K562 (cell line): ENCODE data around the gene SLC38A10. TPM values are rescaled to one million over a fixed set of nuclear protein-coding genes. Genes with fewer than 3 reads are reported as not detected.

Experiments
- ATAC-seq: fragments of 200-7000 bp; cut with Tn5 transposase; 3 replicates; pipeline ENCODE4 v1.9.1; 2020; ENCODE audit warnings: moderate library complexity
- BruUV-seq: library from RNA; stranded (reverse); fragments of 400-500 nt; replicated peaks from 2 replicates; lab custom pipeline; 2021; lab: Mats Ljungman, UMichigan
- CTCF ChIA-PET: fragments of 300-600 bp; formaldehyde crosslinking; extraction: SDS; loops from one replicate; lab custom pipeline; 2021; ENCODE audit warnings: low intra/inter-chr PET ratio; lab: Yijun Ruan, JAX
- POLR2A ChIA-PET: fragments of 300-600, 350-650 bp; sonication (Branson Sonifier 250); formaldehyde crosslinking; extraction: SDS; loops from one replicate; lab custom pipeline; 2021; ENCODE audit warnings: antibody characterized with exemption, inconsistent platforms; lab: Yijun Ruan, JAX
- DNase-seq, 4 experiments: peaks; one replicate each; pipeline versions ENCODE4 v3.0.0 to v3.0.0-alpha.2; 2011 to 2018; ENCODE audit warnings: low spot score in 3 of 4, mixed read lengths in 3 of 4; ENCODE audit errors: extremely low read depth in 1 of 4
- FAIRE-seq: peaks from 2 replicates; lab custom pipeline; 2011; peaks lifted over from hg19 to GRCh38; lab: Jason Lieb, UNC
- H2AFZ ChIP-seq: 2 replicates; pipeline ENCODE4 v1.6.0; 2011; ENCODE audit warnings: low read depth, low read length, control low read depth, inconsistent platforms
- H3K27ac ChIP-seq: fragments of 200-600 bp; 3 replicates; pipeline ENCODE4 v1.8.0; 2011; ENCODE audit warnings: low read depth, mild to moderate bottlenecking, control low read depth, inconsistent platforms, low read length, moderate library complexity, mixed read lengths; ENCODE audit errors: extremely low read depth
- H3K27me3 ChIP-seq, 2 experiments: fragments of 300-600 bp in 1 of 2; 2 replicates in 1 of 2; 3 replicates in 1 of 2; pipeline versions ENCODE4 v1.6.0 to v1.8.0; 2011; ENCODE audit warnings: inconsistent platforms in 2 of 2, low read length in 2 of 2, mild to moderate bottlenecking in 1 of 2, mixed read lengths in 1 of 2, moderate library complexity in 1 of 2; ENCODE audit not compliant: control insufficient read depth in 2 of 2, insufficient read depth in 2 of 2
- H3K36me3 ChIP-seq: fragments of 300-600 bp; 3 replicates; pipeline ENCODE4 v1.8.0; 2011; ENCODE audit warnings: mild to moderate bottlenecking, low read length, inconsistent platforms; ENCODE audit not compliant: control insufficient read depth, insufficient read depth
- H3K4me1 ChIP-seq, 2 experiments: fragments of 200-600 bp in 1 of 2; replicated peaks in 1 of 2; 2 replicates in 1 of 2; 3 replicates in 1 of 2; pipeline versions ENCODE4 v1.5.1 to v1.8.0; 2011; ENCODE audit warnings: inconsistent platforms in 2 of 2, low read length in 2 of 2, mild to moderate bottlenecking in 1 of 2, mixed read lengths in 1 of 2, moderate library complexity in 1 of 2; ENCODE audit not compliant: control insufficient read depth in 2 of 2, insufficient read depth in 2 of 2
- H3K4me2 ChIP-seq: 2 replicates; pipeline ENCODE4 v1.6.1; 2011; ENCODE audit warnings: low read length, control low read depth, inconsistent platforms, mixed read lengths; ENCODE audit not compliant: insufficient read depth
- H3K4me3 ChIP-seq: fragments of 200-600 bp; sonication (generic), shearing (Covaris generic); 2 replicates; pipeline ENCODE4 v1.5.1; 2016; ENCODE audit warnings: control low read depth, inconsistent platforms
- H3K79me2 ChIP-seq: fragments of 200-600 bp; 3 replicates; pipeline ENCODE4 v1.8.0; 2011; ENCODE audit warnings: low read length, inconsistent platforms; ENCODE audit not compliant: control insufficient read depth, insufficient read depth
- H3K9ac ChIP-seq, 2 experiments: 2 replicates each; pipeline versions ENCODE4 v1.6.0 to v1.6.1; 2011; ENCODE audit warnings: low read depth in 2 of 2, low read length in 2 of 2, control low read depth in 1 of 2, inconsistent platforms in 1 of 2, mild to moderate bottlenecking in 1 of 2, mixed read lengths in 1 of 2; ENCODE audit not compliant: insufficient read depth in 1 of 2
- H3K9me1 ChIP-seq: one replicate; pipeline ENCODE4 v1.6.0; 2011; ENCODE audit warnings: inconsistent platforms, mild to moderate bottlenecking, low read length, moderate library complexity; ENCODE audit not compliant: control insufficient read depth, insufficient read depth
- H3K9me3 ChIP-seq: replicated peaks from 2 replicates; pipeline ENCODE4 v1.5.1; 2011; ENCODE audit warnings: low read depth, low read length, inconsistent platforms; ENCODE audit not compliant: control insufficient read depth, insufficient read depth
- H4K20me1 ChIP-seq: replicated peaks from 2 replicates; pipeline ENCODE4 v1.6.1; 2011; ENCODE audit warnings: low read length, inconsistent platforms, mixed read lengths; ENCODE audit not compliant: control insufficient read depth, insufficient read depth
- CBFA2T3 ChIP-seq: fragments of 450-650 bp; IDR thresholded peaks from 2 replicates; pipeline ENCODE4 v1.6.1; 2017
- GMEB1 ChIP-seq: fragments of 250-450 bp; sonication (Bioruptor Pico); IDR thresholded peaks from 2 replicates; pipeline ENCODE4 v1.4.0; 2020; ENCODE audit warnings: mild to moderate bottlenecking
- LCOR ChIP-seq: sonication (generic); formaldehyde crosslinking; IDR thresholded peaks from 2 replicates; pipeline ENCODE4 v1.8.0; 2022; ENCODE audit warnings: mild to moderate bottlenecking, missing genetic modification reagents
- SLC30A9 ChIP-seq: fragments of 250-450 bp; sonication (Bioruptor Pico); IDR thresholded peaks from 2 replicates; pipeline ENCODE4 v1.8.0; 2022; ENCODE audit warnings: mild to moderate bottlenecking, moderate library complexity
- VEZF1 ChIP-seq: fragments of 200-800 bp; sonication (Bioruptor generic); IDR thresholded peaks from 2 replicates; pipeline ENCODE4 v1.6.1; 2017; ENCODE audit warnings: missing genetic modification characterization, missing compliant biosample characterization
- ZNF76 ChIP-seq: fragments of 250-450 bp; sonication (Bioruptor Pico); IDR thresholded peaks from 2 replicates; pipeline ENCODE4 v1.4.0; 2020; ENCODE audit warnings: mild to moderate bottlenecking, moderate library complexity, borderline replicate concordance
- WGBS: fragments of 100-300 bp; shearing (Covaris generic); methylation state at CpG from one replicate; pipeline ENCODE4 v1.1.6; 2016; ENCODE audit warnings: low coverage, mixed read lengths; ENCODE audit not compliant: insufficient coverage; ENCODE audit errors: missing lambda C conversion rate; 5-methylcytosine and 5-hydroxymethylcytosine counted together
- in situ Hi-C: fragments of 300-500 bp; cut with MboI; formaldehyde crosslinking; loops from 4 replicates; pipeline ENCODE4 v1.15.0; 2018; ENCODE audit warnings: inconsistent platforms, mixed read lengths
- intact Hi-C: fragments of 100-400 bp; cut with micrococcal nuclease; formaldehyde crosslinking; loops from 2 replicates; pipeline ENCODE4 v1.14.2; 2022
- polyA plus RNA-seq, 8 experiments: library from polyadenylated mRNA; depleted of rRNA in 4 of 8; stranded (reverse) in 5 of 8; unstranded in 3 of 8; fragments of >200 nt; fragmentation: Nextera tagmentation in 2 of 8; fragmentation: Illumina TruSeq in 1 of 8; extraction: Ambion mirVana in 2 of 8; extraction: Trizol in 1 of 8; gene quantifications; 2 replicates each; pipeline versions ENCODE4 v1.2.1 to v1.2.3, GENCODE V29; 2011 to 2014; ENCODE audit warnings: inconsistent platforms in 1 of 8, missing spikeins in 1 of 8
- total RNA-seq, 7 experiments: library from RNA; depleted of rRNA in 6 of 7; stranded (reverse); fragments of >200 nt in 6 of 7; fragmentation: Illumina TruSeq in 2 of 7; extraction: Trizol in 2 of 7; gene quantifications; 2 replicates each; pipeline versions ENCODE4 v1.2.1 to v1.2.3, GENCODE V29; 2011 to 2021; ENCODE audit warnings: low replicate concordance in 1 of 7

Gene SLC38A10
- total and polyA plus RNA-seq, 9 of the 15 experiments (the other 6 are each of a cell fraction or from before 2014, with no cell fraction given), result 0.45 to 54.2 (median 13.8) TPM

GRCh38 chr17:81241203-81241602, 53.9 kb downstream of the SLC38A10 start:
- H2AFZ ChIP-seq, result no peak overlapping the region
- ATAC-seq (no peak), DNase-seq (no peak), FAIRE-seq (peak; percentile 11)
- H3K4me2 ChIP-seq, result no peak overlapping the region
- H3K27me3 ChIP-seq, result no peaks in the 10 kb centered on the region
- H3K9ac ChIP-seq, result no peak overlapping the region
- no peak for TF ChIP-seq SLC30A9 (CRISPR knock-in tag)
- 0 out of 2 replicates have a peak, but pooled peaks have one; percentile 19 for TF ChIP-seq LCOR (CRISPR knock-in tag)
- no peaks in the 10 kb centered on the region for H3K9me3 ChIP-seq
- H4K20me1 ChIP-seq, result peaks cover 7% of the 10 kb centered on the region; the same call in 1 of the 2 replicates
- intact Hi-C loops, result loop anchor here (1.0 kb wide), 1 partner anchor 99 kb away; no protein-coding TSS in a partner anchor
- peaks cover 34% of the 10 kb centered on the region for H3K79me2 ChIP-seq
- H3K9me1 ChIP-seq, result no peaks in the 10 kb centered on the region
- H3K27ac ChIP-seq, result no peak overlapping the region
- WGBS, result 76% methylated on average over 10 of the region's 10 CpGs
- H3K36me3 ChIP-seq, result peaks cover 19% of the 10 kb centered on the region; the same call in 1 of the 3 replicates
- ChIA-PET POLR2A (interaction anchor here (0.8 to 1.1 kb wide), 2 partner anchors 141 to 195 kb away, joined by 3 to 4 read pairs; no protein-coding TSS in a partner anchor), CTCF (interaction anchor here (1.5 to 2.0 kb wide), 2 partner anchors 98 to 140 kb away, joined by 6 to 17 read pairs; no protein-coding TSS in a partner anchor)
- H3K4me3 ChIP-seq, result no peak overlapping the region
- H3K4me1 ChIP-seq, result peaks cover 10 to 89% of the 10 kb centered on the region in 2 experiments; a peak in 4 of 5 replicates
- in situ Hi-C loops, result loop anchor here (25.0 kb wide), 1 partner anchor 104 kb away; no protein-coding TSS in a partner anchor
- no TSS peak for BruUV-seq

GRCh38 chr17:81240761-81241160, 54.3 kb downstream of the SLC38A10 start:
- Histone ChIP-seq H3K27ac (no peak overlapping the region), H3K79me2 (peaks cover 34% of the 10 kb centered on the region), H3K4me1 (peaks cover 11 to 89% of the 10 kb centered on the region in 2 experiments), H3K9ac (peak overlapping the region in 1 of 2 experiments; percentile 23; a peak in 1 of 4 replicates), H3K27me3 (no peaks in the 10 kb centered on the region), H3K4me3 (no peak overlapping the region; the same call in 1 of the 2 replicates), H2AFZ (no peak overlapping the region), H3K9me3 (no peaks in the 10 kb centered on the region), H4K20me1 (peaks cover 11% of the 10 kb centered on the region; the same call in 1 of the 2 replicates), H3K9me1 (peaks cover 2% of the 10 kb centered on the region), H3K36me3 (peaks cover 19% of the 10 kb centered on the region; the same call in 1 of the 3 replicates), H3K4me2 (no peak overlapping the region)
- WGBS, result 51% methylated on average over 8 of the region's 8 CpGs
- DNase-seq (no peak), ATAC-seq (no peak), FAIRE-seq (peak; percentile 72)
- POLR2A ChIA-PET, result interaction anchor here (0.6 to 1.1 kb wide), 4 partner anchors 8 to 196 kb away, joined by 3 to 5 read pairs (median 4); no protein-coding TSS in a partner anchor
- no TSS peak for BruUV-seq
- CTCF ChIA-PET, result interaction anchor here (0.7 to 2.0 kb wide), 3 partner anchors 98 to 139 kb away, joined by 3 to 17 read pairs (median 6); no protein-coding TSS in a partner anchor
- TF ChIP-seq CBFA2T3 (0 out of 2 replicates have a peak, but pooled peaks have one; percentile 21), GMEB1 (CRISPR knock-in tag) (no peak), ZNF76 (CRISPR knock-in tag) (no peak), VEZF1 (CRISPR knock-in tag) (0 out of 2 replicates have a peak, but pooled peaks have one; percentile 26)
- in situ Hi-C loops, result loop anchor here (25.0 kb wide), 1 partner anchor 103 kb away; no protein-coding TSS in a partner anchor
- intact Hi-C loops, result loop anchor here (1.0 kb wide), 1 partner anchor 98 kb away; no protein-coding TSS in a partner anchor
